Stimulated activated CD8-positive, alpha-beta memory T cell treated with anti-CD3 and anti-CD28 coated beads, Interleukin-7, amount 100 ng/mL, for 48 hours (primary cell): Measurements from ENCODE around the gene HJV.

Source experiments
- DNase-seq, 2 donors: peaks; one replicate each; pipeline ENCODE4 v3.0.0-alpha.2; 2020; ENCODE audit warnings: low read depth in 1 of 2; ENCODE audit errors: extremely low read depth in 1 of 2

Gene HJV

GRCh38 chr1:145978854-145979745 is 42.4 kb downstream of the HJV start:
- DNase-seq = peak in 1 of 2 donors; percentile 87

- DNase-seq = no peak
Observed at GRCh38 chr1:145978471-145978853, 43.1 kb downstream of the HJV start.

GRCh38 chr1:145977486-145978470 is 43.8 kb downstream of the HJV start:
- no peak for DNase-seq

GRCh38 chr1:145977016-145977415 is 44.5 kb downstream of the HJV start:
- no peak for DNase-seq

GRCh38 chr1:145975216-145975615 is 46.3 kb downstream of the HJV start:
- DNase-seq = no peak

- no peak for DNase-seq
Observed at GRCh38 chr1:145974721-145975120, 46.8 kb downstream of the HJV start.

- DNase-seq = no peak
Observed at GRCh38 chr1:145972580-145972979, 49.0 kb downstream of the HJV start.
